AML-193 (cell line): ENCODE data around the gene CNTNAP2.

ENCODE experiments used
- DNase-seq, 2 experiments: peaks; one replicate each; lab custom pipeline; 2025; lab: John Stamatoyannopoulos, UW

The CNTNAP2 gene

DNA sequence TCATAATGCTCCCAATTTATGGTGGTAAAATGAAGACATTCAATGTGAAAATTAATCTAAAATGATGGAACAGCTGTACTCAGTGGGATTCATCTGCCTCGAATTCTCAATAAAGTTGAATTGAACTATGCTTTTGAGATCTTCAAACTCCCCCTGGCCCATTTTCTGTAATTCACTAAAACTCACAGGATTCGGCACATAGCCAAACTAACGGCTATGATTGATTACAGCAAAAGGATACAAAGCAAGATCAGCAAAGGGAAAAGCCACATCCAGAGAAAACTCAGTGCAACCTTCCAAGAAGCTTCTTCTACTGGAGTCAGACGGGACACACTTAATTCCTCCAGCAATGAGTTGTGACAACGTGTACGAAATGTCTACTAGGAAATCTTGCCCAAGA, 307.5 kb downstream of the CNTNAP2 start:
- DNase-seq = no peak

DNA sequence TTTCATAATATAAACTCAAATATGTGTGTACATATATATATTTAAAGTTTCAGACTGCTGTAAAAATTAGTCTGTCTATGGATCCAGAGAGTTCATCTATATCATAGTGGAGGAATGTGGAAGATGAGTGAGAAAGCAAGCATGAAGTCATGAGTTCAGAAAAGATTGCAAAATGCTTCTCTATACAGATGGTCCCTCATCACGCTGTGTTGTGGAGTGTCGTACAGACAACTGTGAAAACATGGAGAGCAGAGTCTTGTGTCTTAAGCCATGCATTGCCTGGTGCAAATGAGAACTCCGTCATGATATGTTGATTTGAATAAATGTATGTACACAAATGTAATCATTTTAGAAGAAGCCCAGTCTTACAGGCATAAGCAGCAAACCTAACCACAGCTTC, 316.9 kb downstream of the CNTNAP2 start:
- no peak for DNase-seq

DNA sequence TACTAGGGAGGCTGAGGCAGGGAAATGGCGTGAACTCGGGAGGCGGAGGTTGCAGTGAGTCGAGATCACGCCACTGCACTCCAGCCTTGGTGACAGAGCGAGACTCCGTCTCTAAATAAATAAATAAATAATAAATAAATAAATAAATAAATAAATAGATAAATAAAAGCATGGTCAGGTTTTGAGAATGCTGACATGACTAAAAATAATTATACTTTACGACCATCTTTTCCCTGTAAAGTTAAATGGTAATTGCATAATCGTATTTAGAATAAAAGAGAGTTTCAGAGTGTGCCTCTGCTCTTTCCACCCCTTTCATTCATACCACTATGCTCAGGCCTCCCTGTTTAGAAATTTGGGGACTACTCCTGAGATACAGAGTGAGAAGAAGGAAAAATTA, 326.5 kb downstream of the CNTNAP2 start:
- no peak for DNase-seq

DNA sequence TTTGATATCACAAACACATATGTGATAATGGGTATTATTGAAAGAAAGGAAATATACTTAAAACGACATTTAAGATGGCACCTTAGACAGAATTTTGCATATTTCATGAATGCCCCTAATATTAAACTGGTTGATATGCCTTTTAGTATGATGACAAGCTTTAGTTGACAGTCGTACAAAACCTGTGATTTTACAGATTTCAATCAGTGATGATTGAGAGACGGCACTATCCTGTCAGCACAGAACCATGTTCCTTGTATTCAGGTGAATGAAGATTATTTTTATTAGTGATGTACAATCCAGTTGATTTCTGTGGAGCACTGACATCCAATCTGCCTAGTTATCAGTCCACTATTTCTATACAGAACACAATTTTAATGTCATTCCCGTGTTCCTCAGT, 333.0 kb downstream of the CNTNAP2 start:
- DNase-seq = no peak

DNA sequence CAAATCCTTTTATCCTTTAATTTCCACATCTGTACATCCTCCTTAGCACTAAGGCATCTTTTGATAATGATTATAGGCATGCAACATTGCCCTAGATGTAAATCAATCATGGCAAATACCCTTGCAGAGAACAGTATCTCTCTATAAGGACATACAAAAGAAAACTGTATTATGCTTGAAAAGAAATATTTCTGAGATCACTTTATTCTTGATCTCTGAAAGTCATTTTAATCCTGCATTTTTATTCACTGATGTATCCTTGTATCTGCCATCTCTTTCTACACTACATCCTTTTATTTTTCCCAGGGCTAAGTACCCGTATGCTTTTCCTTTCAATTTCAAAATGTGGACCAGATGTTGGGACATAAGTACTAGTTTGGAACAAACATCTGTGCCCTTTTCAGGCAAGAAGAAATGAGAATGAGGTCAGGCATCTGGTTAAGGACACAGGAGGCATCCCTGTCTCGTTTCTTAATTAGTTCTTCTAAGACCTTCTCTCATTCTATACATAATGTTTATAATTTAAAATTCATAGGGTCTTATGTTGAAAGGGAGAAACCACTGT, 338.6 kb downstream of the CNTNAP2 start:
- no peak for DNase-seq

DNA sequence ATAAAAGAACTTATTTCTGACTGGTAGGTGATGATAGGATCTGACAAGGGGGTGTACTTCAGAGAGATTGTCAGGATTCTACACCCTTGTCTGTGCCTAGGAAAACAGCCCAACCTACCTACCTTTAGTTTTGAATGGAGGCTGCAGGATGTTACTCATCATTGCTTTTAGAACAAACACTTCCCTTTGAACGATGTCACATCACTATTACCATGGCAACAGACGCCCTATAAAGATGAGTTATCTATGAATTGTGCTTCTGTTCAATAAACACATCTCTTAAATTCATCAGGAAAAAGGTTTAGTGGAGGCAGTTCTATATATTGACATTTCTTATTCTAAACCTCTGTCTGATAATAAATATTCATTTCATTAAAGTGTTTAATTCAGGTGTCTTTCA, 362.4 kb downstream of the CNTNAP2 start:
- no peak for DNase-seq

DNA sequence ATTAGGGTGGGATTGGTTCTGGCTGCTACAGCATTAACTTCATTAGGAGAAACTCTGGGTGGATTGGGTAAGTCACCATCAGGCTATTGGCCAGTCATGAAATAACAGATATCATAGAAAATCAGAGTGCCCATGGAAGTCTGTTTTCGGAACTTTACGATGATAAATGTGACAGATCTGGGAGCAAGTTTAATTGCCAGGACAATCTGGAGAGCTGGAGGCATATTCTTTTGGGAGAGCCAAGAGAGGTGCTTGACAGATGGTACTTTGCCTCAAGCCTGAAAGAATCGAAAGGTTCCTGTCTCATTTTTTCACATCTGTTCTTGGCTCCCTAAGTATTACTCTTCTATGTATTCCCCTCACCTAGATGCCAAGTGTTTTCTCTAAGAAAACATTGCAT, 369.9 kb downstream of the CNTNAP2 start:
- DNase-seq = no peak

DNA sequence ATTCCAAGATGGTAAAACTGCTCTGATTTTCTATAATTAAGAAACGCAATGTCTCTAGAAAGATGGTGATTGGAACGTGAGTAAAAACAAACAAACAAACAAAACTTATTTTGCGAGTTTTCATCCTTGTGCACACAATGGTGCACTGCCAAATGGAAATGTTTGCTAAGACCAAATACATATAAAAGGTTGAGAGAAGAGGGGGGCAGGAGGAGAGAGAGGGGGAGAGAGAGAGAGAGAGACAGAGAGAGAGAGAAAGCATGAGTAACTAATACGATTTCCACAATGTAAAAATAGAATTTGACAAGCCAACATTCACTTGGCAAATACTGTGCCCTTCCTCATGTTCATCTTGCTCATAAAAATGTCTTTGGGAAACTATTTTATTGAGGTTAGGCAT, 375.4 kb downstream of the CNTNAP2 start:
- DNase-seq = no peak

DNA sequence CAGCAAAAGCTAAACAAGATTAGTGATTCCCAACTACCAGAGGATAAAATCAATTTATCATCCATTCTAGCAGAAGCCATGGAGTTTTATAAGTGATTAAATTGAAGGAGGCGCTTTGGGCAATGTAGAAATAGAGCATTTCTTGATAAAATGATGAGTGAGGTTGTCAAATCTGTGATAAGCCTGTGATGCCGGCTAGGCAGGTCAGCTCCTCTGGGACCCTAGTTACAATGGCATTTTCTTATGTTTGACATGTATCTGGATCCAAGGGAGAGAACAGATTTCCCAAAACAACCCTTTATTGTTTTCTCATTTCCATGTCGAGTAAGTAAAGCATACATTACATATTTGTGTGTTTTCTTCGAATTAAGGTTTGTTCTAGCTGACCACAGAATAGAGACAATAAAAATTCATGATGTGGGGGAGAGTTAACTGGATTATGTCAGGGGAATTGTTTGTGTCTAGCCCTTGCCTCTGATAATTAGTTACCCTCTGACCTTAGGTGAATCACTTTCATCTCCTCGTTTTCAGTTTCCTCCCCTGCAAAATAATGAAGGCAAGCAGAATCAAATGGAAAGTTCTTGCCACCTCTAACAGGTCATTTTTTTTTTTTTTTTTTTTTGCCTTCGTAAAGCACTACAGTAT, 378.5 kb downstream of the CNTNAP2 start:
- DNase-seq = no peak

DNA sequence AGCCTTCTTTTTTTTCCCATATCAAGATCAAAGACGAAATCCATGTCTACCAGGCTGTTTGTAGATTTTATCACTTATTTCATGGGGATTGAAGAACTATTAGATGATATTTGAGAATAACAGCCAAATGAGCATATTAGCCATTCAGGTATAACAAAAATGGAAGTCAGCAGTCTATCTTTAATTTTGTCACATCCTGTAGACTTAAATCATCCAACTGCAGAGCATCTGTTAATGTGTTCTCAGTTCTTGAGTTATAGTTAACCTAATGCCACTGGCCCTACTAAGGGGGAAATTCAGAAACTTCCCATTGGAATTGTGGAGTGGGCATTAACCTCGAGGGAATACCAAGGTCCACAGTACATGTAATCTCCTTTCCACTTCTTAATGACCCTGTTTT, 380.1 kb downstream of the CNTNAP2 start:
- no peak for DNase-seq

DNA sequence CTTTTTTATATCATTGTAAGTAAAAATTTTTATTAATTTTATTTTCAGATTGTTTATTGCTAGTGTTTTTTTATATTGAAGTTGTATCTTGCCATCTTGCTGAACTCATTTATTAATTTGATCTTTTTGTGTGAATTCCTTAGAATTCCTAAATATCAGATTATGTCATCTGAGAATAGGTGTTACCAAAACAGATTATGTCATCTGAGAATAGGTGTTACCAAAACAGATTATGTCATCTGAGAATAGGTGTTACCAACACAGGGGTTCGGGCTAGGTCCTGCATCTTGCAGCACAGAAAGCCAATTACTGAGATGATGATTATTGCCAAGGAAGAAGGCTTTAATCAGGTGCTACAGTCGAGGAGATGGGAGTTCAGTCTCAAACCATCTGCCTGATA, 383.4 kb downstream of the CNTNAP2 start:
- DNase-seq = no peak

DNA sequence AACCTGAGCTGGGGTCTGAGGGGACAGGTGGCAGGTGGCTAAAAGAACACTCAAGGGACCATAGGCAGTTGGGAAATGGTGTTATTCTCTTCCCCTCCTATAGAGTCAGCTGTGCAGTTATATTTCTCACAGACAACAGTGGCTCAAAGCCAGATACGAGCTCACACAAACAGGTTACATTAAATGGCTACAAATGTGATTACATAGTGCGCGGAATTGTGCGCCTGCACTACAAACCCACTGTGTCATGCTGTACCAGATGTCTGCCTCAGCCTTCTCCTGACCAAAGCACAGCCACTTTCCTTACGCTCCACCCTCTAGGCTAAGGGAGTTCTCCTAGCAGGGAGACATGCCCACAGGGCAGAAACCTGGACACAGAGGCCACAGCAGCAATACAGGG, 387.2 kb downstream of the CNTNAP2 start:
- no peak for DNase-seq

DNA sequence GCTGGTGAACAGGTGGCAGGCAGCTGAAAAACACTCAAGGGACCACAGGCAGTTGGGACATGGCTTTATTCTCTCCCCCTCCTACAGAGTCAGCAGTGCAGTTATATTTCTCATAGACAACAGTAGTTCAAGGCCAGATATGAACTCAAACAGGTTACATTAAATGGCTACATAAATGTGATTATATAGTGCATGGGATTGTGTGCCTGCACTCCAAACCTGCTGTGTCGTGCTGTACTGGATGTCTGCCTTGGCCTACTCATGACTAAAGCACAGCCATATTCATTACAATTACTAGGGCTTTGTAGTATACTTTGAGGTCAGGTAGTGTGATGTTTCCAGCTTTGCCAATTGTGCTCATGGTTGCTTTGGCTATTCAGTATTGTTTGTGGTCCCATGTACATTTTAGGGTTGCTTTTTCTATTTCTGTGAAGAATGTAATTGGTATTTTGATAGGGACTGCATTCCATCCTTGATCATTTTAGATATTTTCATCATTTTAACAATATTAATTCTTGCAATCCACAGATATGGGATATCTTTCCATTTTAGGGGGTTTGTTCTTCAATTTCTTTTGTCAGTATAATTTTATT, 393.6 kb downstream of the CNTNAP2 start:
- DNase-seq = no peak

DNA sequence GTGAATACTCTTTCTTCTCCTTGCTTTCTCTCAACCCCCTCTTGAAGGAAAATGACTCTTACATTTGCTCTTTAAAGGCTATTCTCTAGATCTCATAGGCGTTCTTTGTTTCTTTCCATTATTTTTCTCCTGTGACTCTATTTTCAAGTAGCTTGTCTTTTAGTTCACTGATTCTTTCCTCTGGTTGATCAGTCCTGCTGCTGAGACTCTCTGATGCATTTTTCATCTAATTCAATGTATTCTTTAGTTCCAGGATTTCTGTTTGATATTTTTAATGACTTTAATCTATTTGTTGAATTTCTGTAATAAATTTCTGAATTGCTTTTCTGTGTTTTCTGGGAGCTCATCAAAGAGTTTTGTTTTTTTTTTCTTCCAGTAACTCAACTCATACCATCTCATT, 397.7 kb downstream of the CNTNAP2 start:
- no peak for DNase-seq

DNA sequence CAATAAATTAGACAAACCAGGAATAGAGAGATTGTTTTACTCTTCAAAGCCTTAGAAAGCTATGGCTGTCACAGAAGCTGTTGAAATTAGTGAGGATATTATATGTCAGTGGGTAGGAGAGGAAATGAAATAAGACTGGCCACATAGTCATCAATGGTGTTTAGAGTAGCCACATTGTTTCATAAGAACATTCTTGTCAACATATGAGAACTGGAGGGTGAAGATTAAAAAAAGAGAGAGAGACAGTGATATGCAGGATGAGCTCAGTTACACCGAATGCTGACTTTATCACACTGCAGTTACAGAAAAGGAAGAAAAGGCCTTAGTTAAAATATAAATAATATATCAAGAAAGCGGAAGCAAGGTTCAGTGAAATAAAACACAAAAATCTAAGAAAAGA, 412.0 kb downstream of the CNTNAP2 start:
- DNase-seq = no peak

DNA sequence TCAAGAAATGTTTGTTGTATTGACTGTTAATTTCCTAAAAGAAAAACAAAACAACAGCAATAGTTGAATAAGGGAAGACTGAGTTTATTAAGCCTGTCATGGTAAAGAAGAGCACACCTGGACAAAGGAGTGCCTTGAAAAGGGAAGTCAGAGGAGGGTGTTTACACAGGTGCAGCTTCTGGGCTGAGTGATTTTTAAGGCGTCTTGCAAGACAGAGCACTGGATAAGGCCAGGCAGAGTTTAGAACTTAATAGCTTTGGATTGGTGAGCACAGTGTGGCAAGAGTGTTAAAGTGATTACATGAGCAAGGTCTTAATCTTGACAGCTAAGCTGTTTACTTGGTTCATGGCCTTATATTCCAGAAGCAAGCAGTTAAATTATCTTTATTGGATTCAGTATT, 423.2 kb downstream of the CNTNAP2 start:
- DNase-seq = no peak

DNA sequence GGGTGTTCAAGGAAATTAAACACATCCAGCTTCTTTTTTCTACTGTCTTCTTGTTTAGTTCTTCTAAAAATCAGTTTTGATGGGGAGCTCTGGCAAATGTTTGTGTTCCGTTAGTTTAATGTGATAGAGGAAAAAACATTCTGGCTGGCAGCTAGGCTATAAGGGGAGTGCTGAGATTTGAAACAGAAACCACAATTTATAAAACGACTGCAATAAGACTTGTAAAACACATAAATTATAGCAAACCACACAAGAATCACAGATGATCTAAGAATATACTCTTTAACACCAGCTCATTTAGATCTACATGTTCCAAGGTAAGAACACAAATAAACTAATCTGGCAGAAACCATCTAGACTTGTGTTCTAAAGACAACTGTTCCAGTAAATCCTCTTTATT, 425.5 kb downstream of the CNTNAP2 start:
- DNase-seq = no peak

DNA sequence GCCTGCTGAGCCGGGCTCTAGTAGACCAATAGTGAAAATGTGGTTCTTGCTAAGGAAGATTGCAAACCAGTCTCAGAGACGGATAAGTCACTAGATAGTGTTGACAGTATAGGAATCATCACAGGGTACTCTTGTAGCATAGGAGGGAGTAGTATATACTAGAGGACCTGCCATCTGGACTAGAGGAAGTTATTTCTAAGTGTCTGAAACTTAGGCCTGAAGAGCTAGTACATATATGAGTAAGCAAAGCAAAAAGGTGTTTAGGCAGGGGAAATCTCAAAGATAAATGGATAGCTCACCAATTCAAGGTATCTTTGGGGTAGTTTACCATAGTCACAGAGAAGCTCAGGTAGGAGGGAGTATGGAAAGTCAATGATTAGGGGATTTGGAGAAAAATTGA, 428.1 kb downstream of the CNTNAP2 start:
- no peak for DNase-seq

DNA sequence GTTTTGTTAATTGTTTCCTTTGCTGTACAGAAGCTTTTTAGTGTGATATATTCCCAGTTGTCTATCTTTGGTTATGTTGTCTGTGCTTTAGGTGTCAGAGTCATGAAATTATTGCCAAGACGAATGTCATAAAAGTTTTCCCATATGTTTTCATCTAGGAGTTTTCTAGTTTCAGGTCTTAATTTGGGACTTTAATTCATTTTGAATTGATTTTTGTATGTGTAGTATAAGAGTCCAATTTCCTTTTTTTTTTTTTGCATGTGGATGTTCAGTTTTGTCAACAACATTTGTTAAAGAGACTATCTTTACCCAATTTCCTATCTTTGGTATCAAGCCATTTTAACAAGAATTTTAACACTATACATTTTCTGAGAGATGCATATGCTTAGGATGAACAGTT, 432.2 kb downstream of the CNTNAP2 start:
- no peak for DNase-seq

DNA sequence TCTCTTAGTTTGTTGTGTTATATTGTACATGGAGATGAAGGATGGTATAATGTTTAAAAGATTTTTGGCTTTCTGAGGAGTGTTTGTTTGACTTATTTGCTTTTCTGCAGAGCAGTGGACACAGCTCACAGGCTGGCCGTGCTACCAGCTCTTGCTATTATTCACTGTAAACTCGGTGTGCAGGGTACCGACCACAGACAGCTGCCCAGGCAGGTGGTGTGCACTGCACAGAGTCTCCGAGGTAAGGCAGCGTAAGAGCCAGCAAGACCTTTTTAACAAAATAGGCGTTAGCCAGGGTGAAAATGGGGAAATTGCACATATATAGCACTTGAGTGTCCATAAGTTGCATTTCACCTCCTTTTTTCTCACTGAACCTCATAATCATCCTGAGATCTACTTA, 438.0 kb downstream of the CNTNAP2 start:
- no peak for DNase-seq

DNA sequence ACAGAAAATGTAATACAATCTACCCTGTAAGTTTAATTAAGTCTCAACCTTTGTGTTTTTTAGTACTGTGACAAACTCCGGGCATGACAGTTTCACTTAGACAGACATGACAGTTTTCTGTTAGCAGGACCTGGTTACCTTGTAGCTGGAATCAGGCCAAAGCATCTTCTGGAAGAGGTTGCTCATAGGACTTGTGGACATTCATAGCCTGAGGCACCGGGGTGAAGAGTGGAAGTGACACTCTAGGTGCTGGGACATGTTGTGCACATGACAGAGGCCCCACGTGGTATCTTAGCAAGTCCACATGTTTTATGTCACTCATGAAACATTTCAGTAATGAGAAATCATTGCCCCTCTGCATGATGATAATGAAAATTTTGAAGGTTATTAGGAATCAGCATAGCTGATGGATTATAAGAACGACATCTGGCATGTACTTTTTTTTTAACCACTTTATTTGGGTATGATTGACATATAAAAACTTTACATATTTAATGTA, 441.4 kb downstream of the CNTNAP2 start:
- no peak for DNase-seq

DNA sequence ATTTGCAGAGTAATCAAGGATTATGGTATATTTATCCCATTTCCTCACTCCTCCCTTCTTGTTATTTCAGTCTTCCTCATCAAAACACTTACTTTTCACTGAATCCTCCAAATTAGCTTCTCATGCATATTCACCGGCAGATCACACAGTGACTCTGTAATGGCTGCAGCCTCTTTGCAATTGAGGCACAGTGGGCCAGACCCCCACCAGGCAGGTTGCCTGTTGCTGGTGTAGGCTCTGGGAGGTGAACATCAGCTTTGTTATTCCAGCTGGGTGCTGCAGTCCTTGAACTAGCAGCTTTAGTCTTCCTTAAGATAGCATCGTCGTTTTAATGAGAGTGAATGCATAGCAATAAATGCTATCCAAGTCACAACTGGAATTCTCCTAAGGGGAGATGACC, 449.3 kb downstream of the CNTNAP2 start:
- no peak for DNase-seq

DNA sequence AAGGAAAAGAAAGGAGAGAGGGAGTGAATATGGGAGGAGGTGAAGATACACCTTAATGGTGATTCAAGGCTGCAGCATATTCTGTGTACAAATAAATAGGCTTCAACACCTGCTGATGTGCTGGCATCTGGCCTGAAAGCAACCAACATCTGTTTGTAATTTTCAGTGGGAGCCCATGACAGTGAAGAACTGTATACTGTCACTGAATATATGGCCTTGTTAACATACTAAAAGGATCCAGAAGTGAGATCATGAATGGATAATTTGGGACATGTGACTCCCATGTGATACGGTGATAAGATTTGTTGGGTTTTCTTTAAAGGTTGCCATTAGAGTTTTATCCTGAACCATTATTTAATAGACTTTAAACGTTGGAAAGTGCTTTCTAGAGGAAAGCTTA, 459.3 kb downstream of the CNTNAP2 start:
- no peak for DNase-seq

DNA sequence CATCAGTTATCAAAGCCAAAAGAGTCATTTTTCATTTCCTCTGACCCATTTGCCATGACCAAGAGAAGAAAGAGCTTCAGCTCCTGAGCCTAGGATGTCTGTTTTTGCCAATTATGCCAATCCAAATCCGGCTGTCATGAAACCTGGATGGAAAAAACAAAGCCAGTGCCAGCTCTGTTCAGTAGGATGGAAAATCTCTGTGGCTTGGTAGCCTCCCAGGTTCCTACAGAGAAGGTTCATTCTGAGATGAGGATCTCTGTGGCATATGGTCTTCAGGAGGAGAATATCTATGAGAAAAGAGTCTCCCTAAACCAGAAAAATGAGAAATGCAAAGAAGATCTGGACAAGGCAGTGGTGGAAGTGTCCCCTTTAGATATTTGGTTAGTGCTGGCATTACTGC, 475.4 kb downstream of the CNTNAP2 start:
- no peak for DNase-seq
